HG03066 (cell line): ENCODE measurements around the gene ATF6.

Experiments used
- ATAC-seq: cut with Tn5 transposase; IDR thresholded peaks from one replicate; pipeline ENCODE4 v1.9.1; 2021; ENCODE audit warnings: low read depth; ENCODE audit not compliant: unreplicated experiment

ATF6 gene

GRCh38 chr1:161929137-161929536, 163.0 kb downstream of the ATF6 start:
- no peak for ATAC-seq

- no peak for ATAC-seq
These were observed 163.9 kb downstream of the ATF6 start for GRCh38 chr1:161930064-161930463.

DNA sequence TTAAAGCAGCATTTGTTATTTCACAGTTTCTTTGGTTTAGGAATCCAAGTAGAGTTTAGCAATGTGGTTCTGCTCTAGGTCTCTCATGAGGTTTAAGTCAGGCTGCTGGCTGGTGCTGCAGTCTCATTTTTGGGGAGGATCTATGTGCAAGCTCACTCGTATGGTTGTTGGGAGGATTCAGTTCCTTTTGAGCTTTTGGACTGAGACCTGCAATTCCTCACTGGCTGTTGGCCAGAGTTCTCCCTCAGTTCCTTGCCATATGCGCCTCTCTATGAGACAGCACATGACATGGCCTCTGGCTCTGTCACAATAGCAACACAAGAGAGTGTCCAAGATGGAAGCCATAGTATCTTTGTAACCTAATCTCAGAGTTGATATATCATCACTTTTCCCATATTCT, 166.5 kb downstream of the ATF6 start:
- ATAC-seq: no peak

DNA sequence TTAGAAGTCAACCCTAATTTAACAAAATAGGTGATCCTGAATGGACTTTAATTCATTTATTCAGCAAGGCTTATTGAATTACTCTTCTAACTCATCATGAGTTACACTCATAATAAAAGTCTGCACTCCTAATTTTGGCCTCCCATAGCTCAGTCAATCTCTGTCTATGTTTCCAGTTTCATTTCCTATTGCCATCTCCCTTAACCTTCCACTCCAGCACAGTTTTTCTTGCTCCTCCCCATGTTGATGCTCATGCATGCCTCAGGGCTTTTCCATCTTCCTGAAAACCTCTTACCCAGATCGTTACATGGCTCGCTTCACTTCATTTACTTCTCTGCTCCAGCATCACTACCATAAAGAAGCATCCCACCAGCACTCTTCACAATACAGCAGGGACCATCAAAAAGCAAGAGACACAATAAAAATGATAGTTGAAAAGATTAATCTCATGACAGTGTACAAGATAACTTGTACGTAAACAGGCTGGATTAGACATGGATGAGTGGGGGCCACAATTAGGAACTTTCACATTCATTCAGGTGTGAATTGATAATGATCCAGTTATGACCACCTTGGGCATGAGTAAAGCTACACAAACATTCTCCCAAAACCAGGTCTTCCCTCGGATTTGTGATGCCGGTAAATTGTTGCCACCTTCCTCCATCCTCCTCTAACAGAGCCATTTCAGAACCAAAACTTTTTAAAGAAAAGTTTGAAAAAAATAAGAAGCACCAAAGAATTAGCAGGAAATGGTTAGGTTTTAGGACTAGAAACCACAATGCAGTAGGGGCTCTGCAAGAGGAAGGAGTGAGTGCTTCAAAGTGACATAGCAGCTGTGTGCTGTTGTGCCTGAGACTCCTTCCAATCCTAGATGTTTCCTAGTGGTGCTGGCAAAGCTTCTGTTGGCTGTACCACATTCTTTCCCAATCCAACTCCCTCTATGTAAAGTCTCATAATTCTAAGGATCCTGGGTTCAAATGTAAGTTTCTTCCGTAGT, 167.8 kb downstream of the ATF6 start:
- ATAC-seq: no peak

GRCh38 chr1:161935264-161935663, 169.1 kb downstream of the ATF6 start:
- no peak for ATAC-seq

- ATAC-seq: no peak
These were observed 170.7 kb downstream of the ATF6 start for GRCh38 chr1:161936786-161937185.

- no peak for ATAC-seq
These were observed 174.9 kb downstream of the ATF6 start for GRCh38 chr1:161940866-161941591.

DNA sequence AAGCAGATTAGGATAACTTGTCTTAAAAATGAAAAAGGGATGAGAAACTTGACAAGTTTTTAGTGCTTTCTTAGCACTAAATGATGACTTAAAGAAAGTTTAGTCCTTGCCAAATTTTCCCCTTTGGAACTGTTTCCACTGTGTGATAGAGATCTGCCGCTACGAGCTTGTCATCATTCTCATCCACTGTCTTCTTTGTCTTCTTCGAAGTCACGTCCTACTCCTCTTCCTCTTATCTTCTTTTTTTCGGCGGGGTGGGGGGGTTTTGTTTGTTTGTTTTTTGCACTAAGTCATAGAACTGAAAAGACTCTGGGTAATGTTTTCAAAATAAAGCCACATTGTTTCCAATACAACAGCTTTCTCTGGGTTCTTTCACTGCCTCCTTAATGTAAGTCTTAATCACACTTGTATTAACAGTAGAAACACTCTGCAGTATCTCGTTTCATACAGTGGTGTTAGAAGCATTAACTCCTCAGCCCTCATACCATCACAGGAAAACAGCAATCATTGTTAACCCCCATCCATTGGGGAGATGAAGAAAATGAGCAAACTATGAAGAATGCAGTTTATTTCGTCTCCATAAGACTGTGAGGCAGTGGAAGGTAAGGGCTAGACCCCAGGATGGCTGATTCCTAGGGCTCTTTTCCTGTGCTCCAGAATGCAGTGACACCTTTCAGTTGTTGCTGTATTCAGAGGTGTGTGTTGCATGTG, 175.8 kb downstream of the ATF6 start:
- ATAC-seq: no peak

DNA sequence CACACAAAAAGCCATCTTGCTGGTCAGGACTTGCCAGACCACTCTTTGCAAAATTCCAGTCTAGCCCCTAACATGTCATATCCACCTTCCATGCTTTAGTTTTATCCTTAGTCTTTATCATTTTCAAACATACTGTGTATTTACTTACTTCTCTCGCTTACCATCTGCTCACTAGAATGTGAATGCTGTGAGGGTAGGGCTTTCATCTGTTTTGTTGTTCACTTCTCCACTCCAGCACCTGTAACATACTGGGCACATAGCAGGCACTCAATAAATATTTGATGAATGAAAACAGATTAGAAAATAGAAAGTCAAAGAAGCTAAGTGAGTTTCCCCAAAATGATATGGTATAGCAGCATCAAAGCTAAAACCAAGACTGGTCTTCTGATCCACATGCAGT, 177.6 kb downstream of the ATF6 start:
- no peak for ATAC-seq

GRCh38 chr1:161944381-161944780, 178.3 kb downstream of the ATF6 start:
- ATAC-seq: no peak

DNA sequence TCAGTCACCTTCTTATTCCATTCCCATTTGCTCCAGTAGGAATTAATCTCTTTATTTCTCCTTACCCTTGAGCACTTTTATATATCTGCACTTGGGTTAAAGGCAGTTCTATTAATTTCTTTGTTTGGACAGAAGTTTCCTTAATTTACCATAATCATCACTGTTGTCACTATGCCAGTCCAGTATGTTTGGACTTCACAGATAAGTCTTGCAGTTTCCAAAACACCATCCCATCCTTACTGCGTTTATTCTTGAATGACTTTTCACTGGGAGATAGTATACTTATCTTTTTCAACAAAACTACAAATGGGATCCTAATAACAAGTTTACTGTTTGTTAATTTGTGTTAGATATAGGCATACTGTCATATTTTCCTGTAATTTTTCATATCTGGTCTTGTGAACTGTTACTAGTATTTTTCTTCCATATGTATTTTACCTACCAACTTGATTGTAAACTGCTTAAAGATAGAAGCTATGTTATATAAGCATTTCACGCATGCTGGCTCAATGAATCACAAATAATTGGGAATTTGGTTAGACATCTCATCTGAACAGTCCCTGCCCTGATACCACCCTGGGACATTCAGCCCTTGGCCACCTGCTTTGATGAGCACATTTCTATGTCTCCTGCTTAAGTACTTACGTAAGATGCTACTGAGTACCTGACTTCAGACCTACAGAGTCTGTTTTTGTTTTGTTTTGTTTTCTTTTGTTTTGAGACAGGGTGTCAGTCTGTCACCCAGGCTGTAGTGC, 179.4 kb downstream of the ATF6 start:
- ATAC-seq: no peak

DNA sequence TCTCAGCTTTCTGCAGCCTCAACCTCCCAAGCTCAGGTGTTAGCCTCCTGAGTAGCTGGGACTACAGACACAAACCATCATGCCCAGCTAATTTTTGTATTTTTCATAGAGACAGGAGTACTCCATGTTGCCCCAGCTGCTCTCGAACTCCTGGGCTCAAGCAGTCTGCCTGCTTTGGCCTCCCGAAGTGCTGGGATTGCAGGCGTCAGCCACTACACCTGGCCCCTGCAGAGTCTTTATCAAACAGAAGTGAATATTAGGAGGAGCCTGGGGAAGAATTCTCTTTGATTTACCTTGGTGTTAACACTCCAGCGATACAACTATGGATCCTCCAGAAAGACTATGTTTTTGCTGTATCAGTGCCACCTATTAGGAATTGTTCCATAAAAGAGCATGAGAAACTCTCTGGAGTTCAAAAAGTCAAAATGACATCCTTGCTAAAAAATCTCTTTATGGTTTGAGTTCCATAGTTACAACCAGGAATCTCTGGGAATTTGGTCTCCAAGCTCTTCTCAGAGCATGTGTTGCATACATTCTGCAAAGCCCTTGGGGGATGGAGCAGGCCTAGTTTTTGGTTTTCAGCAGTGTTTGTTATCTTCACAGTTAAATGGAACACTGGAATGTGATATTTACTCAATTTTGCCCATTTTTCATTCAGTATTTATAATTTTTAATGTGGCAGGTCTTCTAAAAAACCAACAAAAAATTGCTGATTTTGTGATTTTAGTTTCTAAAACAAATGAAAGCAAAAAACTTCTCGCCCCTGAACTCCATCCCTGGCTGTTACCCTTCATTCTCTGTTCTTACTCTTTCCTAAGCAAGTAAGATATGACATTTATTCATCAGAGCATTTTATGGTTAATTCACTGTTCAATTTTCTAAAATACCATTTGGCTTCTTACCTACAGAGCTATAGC, 180.2 kb downstream of the ATF6 start:
- no peak for ATAC-seq

- ATAC-seq: no peak
These were observed 182.3 kb downstream of the ATF6 start for GRCh38 chr1:161948435-161948834.

DNA sequence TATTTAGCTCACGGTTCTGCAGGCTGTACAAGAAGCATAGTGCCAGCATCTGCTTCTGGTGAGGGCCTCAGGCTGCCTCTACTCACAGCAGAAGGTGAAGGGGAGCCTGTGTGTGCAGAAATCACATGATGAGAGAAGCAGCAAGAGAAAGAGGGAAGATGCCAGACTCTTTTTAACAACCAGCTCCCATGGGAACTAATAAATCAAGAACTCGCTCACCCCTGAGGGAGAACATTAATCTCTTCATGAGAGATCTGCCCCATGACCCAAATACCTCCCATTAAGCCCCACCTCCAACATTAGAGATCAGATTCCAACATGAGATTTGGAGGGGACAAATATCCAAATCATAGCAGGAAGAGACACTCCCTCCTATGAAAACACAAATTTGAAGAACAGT, 183.4 kb downstream of the ATF6 start:
- no peak for ATAC-seq

DNA sequence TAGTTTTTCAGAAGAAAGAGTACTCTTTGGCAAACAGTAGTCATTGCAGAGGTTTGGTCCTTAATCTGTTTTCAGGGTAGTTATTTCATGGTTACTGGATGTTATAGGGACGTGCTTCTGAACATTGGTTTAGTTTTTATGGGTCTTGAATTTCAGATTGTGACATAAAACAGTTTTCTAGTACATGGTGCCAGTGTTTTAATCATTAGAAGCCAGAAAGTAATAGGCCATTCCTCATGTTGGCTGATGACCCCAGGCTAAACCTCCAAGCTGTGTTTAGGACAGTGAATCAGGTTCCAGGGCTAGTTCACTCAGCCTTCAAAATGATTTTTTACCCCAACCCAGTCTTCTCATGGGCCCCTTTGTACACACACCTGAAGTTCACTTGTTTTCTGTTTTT, 184.3 kb downstream of the ATF6 start:
- ATAC-seq: no peak

DNA sequence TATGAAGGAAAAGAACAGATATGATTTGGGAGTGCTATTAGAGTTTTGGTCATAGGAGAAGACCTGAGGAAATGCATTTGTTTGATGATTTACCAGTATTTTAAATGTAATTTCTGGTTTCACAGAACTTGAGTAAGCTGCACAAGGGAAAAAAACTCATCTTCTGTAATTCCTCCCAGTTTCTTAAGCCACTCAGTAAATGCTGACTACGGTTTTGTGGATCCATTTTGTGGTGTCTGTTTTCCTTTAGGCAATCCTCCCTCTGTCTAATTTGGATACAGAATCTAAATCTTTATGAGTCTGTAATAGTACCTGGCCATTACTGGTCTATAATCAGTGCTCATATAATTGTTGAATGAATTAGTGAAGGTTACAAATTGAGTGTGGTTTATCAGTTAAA, 185.5 kb downstream of the ATF6 start:
- no peak for ATAC-seq

DNA sequence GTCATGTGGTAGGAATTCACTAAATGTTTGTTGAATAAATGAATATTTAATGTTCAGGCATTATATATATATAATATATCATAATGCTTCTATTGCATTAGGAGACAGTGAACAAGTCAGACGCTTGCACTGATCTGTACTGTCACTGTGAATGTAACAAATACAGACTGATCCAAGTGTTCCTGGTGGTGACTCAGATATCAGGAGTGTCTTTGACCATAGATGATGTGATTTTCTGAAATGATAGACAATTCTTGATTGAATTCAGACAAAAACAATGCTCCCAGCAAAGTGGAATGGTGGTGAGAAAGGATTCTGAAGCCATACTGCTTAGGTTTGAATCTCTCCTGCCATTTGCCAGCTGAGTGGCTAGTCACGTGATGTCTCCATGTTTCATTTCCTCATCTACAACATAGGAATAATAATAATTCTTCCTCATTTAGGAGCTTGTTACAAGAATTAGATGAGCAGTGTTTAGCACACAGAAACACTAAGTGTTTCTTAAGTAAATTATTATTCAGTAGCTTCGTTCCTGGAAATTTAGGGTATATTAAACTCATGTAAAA, 186.6 kb downstream of the ATF6 start:
- no peak for ATAC-seq

DNA sequence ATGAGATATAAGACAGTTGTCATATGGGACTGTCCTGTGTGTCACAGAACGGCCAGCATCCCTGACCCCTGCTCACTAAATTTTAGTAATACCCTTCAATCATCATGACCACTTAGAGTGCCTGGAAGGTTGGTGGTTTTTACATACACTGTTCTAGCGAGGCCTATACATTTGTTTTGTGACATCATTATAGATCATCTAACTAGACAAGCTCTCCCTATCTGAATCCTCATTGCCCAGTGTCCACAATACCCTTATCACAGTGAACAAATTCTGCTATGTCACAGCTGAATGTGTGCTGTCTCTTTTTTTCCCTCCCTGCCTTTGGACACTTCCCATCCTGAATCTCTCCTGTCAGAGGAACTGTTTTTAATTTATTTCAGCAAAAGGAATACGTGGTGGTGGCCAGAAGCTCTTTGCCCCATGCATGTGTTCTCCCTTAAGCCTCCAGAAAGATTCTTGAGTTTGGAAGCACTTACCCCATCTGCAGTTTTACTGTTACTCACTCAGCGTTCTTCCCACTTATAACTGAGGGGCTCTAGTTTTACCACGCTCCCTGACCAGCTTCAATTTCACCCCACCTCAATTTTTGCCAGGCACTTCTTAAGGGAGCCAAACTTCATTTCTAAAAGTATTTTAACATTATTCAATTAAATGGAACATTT, 187.3 kb downstream of the ATF6 start:
- ATAC-seq: no peak

GRCh38 chr1:161954050-161954449, 187.9 kb downstream of the ATF6 start:
- ATAC-seq: no peak
